ENCODE measurements around the gene KIF1A.

Gene KIF1A

DNA sequence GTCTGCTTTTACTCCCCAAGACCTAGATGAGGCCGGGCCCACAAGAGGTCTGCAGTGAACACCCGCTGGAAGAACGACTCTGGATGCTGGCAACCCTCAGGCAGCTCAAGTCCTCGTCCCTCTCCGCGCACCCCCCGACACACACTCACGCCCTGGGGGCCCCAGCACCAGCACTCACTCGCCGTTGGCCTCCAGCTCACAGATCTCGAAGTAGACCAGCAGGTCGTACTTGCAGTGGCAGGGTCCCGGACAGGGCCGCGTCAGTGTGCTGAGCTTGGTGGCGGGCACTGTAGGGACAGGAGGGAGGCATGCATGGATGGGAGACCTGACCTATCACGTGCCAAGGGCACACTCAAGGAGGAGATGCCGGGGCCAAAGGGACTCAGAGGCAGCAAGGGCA is 78.9 kb downstream of the KIF1A start:
- DNase-seq (ENCODE audit: low read depth, low spot score), result no peak

DNA sequence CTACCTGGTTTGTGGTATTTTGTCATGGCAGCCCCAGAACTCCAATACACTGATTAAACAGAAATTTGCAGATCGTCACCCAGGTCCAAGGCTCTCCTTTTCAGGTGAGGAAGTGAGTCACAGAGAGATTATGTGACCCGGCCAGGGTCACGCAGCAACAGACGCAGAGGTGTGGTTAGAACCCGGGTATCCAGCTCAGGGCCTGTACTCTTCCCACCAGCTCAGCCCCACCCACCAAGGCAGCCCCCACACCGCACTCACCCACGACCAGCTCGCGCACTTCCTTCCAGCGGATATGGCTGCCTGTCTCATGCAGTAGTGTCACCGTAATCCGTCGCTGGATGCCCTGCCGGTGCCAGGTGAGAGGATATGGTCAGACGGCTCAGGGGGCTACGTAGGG is 80.2 kb downstream of the KIF1A start:
- H3K27ac ChIP-seq, result no peak overlapping the region
- DNase-seq (ENCODE audit: low read depth, low spot score), result no peak

More for the DNA sequence above, 78.9 kb downstream of the KIF1A start:
- H3K27ac ChIP-seq, result no peak overlapping the region

DNA sequence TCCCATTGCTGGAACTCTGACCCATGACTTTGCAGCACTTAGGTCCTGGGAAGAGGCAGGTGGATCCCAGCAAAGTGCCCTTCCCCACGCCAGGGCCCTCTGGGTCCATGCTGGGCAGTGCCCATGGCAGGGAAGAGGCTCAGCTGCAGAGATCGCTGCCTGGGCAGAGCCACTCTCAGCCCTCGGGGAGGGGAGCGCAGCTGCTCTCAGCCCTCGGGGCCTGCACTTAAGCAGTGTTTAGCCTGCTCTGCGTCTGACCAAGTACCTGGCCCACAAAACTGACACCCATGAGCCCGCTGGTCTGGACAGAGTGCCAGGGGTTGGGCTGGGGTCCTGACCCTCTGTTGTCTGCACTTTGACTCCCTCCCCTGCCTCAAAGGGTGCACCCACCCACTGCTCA is 82.1 kb downstream of the KIF1A start:
- no peak for DNase-seq (ENCODE audit: low read depth, low spot score)
- no peak overlapping the region for H3K27ac ChIP-seq

DNA sequence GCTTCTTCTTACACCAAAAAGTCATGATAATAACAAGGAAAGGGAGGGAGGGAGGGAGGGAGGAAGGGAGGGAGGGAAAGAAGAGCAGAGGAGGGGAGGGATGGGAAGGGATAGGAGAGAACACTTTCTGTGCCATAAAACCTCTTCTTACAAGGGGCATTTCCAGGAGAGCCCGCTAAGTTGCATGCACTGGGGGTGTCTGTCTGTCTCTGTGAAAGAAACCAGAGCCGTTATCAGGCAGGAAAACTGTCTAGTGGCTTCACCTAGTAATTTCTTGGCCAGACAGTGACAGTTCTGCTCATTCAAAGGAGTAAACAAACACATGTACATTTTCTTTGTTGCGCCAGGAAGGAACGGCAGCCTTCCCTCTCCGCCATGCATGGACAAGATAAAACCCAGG is 82.5 kb downstream of the KIF1A start:
- no peak for DNase-seq (ENCODE audit: low read depth, low spot score)
- H3K27ac ChIP-seq, result no peak overlapping the region

DNA sequence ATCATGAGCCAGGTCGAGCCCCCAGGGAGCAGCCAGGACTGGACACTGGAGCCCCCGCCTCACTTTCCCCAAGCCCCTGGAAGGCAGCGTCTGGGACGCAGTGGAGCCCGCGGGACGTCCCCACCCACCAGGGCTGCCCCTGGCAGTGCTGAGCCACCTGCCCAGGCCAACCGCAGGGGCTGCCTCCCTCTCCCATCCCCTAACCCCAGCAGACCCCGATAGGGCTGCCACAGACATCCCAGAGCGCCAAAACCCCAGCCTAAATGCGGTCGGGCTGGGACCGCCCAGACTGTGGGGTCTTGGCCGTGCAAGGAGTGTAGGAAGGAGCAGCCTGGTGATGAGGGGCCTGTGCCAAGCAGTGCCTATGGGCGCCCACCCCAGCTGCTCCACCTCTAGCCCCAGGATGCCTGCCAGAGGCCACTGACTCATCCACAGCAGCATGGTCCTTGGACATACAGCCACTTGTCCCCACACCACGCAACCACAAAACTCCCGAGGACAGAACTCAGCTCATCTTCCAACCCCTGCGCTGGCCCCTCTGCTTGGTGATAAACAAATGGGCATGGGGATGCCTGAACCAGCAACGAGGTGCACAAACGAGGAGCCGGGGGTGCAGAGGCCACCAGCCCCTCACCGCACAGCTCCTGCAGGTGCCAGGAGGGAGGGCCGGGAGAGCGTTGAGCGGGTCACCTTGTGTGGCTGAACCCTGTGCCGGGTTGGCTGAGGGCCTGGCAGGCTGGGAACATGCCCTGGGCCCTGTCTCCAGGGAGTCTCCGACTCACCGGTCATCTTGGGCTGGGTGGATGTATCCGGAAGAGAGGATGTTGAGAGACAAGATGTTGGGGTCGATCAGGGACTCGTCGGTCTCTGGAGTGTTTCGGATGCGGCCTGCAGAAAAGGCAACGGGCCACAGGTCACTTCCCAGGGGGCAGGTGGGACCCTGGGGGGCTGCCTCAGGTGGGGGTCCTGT is 83.5 kb downstream of the KIF1A start:
- no peak for DNase-seq (ENCODE audit: low read depth, low spot score)
- H3K27ac ChIP-seq, result no peak overlapping the region

DNA sequence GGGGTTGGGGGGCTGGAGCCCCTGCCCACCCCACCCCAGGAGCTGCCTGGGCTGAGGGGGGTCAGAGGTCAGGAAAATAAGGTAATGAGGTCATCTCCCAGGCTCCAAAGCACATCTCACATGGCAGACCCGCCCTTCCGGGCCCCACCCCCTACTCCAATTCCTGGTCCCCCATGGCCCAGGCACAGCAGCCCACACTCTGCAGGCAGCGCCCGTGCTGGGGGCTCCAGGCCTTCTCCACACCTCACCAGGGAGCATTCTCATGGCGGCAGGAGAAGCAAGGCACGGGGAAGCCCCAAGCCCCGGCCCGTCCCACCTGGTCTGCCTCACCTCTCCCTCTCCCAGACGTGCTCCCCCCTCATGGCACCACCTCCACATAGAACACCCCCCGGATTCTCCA is 84.5 kb downstream of the KIF1A start:
- no peak overlapping the region for H3K27ac ChIP-seq
- DNase-seq (ENCODE audit: low read depth, low spot score), result no peak

DNA sequence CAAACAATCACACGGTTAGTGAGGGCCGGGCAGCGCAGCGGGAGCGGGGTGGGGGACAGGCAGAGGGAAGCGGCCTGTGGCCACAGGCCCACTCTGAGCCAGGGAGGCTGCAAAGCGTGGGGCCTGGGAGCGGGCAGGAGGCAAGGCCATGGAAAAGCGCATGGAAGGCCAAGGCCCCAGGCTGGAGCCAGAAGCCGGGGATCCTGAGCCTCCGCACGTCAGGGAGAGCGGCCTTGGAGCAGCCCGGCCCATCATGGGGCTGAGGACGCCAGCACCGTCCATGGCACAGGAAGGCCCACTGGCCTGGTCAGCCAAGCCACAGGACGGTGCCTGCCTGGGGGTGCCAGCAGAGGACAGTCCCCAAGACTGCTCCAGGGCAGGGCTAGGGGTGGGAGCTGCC is 85.3 kb downstream of the KIF1A start:
- no peak for DNase-seq (ENCODE audit: low read depth, low spot score)
- no peak overlapping the region for H3K27ac ChIP-seq

DNA sequence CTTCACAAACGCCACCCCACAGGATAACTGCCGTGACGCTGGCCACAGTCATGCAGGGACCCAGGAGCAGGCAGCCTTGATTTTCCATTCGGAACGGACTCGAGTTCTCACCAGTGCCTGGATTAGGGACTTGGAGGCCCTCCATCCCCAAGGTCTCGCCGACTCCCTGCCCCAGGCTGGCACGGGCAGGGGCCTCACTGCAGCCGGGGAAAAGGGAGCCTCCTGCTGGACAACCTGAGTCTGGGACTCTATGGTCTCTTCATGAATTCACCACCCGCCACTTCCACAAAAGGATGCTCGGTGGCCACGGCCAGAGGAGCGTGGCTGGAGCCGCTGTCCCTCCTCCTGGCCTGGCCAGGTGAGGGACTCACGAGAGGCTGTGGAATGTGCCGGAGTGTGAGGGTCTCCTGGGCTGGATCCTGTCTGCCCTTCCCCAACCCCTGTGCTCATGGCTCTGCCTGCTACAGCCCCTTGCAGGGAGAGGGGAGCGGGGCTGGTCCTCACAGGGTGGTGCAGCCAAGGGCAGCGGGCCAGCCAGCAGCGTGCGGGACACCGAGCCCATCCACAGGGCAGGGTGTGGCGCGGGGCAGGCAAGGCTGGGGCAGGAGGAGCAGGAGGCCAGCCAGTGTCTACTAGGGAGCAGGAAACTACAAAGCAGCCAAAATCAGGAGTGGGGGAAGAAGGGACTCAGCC is 86.1 kb downstream of the KIF1A start:
- no peak overlapping the region for H3K27ac ChIP-seq
- no peak for DNase-seq (ENCODE audit: low read depth, low spot score)

DNA sequence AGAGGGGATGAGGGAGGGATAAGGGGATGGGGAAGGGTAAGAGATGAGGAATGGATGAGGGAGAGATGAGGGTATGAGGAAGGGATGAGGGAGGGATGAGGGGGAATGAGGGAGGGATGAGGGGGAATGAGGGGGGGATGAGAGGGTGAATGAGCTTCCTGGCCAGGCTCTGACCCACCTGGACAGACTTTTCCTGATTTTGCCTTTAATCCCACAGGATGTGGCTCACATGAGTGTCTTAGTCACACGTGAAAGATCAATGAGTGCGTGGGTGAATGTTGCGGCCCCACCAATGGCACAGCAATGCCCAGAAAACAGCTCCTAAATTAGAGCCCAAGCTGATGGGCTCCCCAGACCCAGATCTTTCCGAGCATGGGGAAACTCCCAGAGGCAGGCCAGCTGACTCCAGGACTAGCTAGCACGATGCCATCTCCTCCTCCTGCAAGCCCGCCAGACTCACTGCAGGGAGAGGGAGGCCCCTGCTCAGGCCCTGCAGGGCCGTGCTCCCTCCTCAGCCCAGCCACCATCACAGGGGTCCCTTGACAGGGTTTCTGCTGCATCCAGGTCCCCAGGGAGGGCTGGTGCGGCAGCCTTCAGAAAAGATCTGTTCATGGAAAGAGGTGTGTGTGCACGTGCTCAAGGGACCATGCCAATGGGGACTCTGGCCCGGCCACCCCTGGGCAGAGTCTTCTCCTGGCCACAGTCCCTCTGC is 87.0 kb downstream of the KIF1A start:
- DNase-seq (ENCODE audit: low read depth, low spot score), result no peak
- no peak overlapping the region for H3K27ac ChIP-seq

DNA sequence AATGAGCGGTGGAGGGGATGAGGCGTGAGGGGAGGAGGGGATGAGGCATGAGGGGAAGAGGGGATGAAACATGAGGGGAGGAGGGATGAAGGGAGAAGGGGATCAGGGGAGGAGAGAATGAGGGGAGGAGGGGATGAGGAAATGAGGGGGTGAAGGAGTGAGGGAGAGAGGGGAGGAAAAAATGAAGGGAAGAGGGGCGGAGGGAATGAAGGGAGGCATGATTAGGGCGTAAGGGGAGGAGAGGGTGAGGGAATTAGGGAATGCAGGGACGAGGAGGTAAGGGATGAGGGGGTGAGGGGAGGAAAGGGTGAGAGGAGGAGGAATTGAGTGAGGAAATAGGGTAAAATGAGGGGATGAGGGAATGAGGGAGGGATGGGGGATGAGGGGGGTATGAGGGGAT is 87.8 kb downstream of the KIF1A start:
- H3K27ac ChIP-seq, result no peak overlapping the region
- no peak for DNase-seq (ENCODE audit: low read depth, low spot score)

DNA sequence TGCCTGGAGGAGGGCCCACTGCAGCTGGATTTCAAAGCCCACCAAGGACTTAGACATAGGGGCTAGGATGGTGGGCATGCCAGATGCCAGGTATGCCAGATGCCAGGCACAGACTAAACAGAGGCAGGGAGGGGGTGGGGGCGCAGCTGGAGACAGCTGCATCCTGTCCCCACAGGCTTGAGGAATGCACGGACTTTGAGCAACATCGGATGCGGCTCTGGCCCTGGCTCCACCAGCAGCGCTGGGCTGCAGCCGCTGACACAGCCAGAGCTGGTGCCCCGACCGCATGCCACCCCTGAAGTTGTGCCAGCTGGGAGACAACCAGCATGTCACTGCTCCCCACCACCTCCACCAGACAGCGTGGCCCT is 88.9 kb downstream of the KIF1A start:
- DNase-seq (ENCODE audit: low read depth, low spot score), result no peak
- H3K27ac ChIP-seq, result no peak overlapping the region

DNA sequence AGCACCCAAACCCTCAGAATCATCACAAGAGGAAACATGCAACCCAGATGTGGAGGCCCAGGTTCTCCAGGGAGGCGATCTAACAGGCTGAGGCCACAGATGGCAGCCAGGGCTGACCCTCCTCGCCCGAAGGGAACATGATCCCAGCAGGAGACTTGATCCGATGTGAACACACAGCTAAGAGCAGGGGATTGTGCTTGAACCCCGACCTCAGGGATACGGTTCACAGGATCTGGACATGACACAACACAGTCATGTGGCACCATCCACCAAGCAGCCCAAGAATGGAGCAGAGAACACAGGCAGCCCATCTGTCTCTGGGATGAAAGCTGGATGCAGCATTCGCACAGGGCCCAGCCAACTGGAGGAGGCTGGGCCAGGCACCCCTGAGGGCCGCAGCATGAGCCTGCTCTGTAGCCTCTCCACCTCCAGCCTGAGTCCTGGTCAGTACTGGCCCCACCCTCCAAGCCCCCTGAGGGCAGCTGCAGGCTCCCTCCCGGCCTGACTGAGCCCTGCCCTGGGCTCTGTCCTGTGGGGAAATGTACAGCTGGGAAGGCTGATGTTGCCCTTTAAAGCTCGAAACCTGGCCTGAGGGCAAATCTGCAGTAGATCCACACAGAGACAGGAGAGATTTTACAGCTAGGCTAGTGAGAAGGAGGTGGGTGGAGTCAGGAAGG is 89.4 kb downstream of the KIF1A start:
- no peak overlapping the region for H3K27ac ChIP-seq
- no peak for DNase-seq (ENCODE audit: low read depth, low spot score)

DNA sequence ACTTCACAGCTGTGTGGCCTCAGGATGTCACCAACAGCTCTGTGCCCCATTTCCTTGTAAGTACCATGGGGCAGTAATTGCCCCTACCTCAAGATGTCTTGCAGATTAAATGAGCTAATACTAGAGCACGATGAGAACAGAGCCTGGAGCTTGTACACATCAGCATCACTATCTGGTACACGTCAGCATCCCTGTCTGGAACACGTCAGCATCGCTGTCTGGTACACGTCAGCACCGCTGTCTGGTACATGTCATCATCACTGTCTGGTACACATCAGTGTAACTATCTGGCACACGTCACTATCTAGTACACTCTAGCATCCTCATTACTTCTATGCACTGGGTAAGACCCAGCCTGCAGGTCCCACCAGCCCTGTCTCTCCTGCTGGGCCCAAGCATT is 91.2 kb downstream of the KIF1A start:
- DNase-seq (ENCODE audit: low read depth, low spot score), result no peak
- H3K27ac ChIP-seq, result no peak overlapping the region

DNA sequence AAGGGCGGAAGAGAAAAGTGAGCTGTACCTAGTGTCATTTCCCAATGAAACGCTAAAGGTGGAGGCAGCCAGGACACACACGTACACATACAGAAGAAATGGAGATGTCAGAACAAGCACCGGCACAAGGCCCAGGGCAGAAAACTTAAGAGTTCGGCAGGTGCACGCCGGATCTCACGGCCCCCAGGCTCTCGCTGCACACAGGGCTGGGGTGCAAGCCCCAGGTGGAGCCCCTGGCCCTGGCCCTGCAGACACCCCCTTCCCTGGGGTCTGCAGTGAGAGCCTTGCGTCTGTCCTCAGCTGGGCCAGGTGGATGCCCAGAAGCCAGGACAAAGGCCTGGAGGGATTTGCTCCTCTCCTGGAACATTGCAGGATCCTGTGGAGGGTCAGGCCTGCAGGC is 91.7 kb downstream of the KIF1A start:
- DNase-seq (ENCODE audit: low read depth, low spot score), result no peak

DNA sequence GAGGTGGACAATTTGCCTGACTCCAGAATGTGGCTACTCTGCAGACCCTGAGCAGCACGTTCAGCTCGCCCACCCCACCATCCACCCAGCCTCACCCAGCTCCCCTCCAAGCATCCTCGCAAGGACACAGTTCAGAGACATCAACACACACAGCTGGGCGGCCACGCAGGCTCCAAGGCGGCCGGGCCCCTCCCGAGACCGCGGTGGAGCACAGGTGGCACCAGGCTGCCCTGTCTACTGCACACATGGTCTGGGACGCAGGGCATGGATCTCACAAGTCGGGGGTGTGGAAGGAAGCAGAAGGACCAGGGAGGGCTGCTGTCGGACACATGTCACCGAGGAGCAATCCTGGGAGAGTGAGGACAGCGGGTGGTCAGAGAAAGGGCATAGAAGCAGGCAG is 92.1 kb downstream of the KIF1A start:
- DNase-seq (ENCODE audit: low read depth, low spot score), result no peak
- H3K27ac ChIP-seq, result no peak overlapping the region

More for the DNA sequence above, 91.7 kb downstream of the KIF1A start:
- H3K27ac ChIP-seq, result no peak overlapping the region

DNA sequence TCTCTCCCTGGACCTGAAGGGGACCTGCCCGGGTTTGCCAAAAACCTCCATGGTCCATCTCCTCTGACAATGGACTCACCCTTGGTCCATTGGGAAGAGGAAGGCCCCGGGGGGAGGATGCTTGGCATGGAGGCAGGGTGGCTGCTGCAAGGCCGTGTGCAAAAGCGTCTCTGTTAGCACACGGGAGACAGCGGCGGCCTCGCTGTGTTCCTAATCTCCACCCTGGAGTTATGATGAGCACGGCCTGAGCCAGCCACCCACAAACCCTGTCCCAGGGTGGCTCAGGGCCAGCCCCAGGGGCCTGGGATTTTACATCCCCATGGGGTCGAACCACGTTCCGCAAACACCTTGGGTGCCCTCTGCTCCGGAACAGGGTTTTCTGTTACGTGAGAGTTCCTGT is 92.6 kb downstream of the KIF1A start:
- DNase-seq (ENCODE audit: low read depth, low spot score), result no peak
- no peak overlapping the region for H3K27ac ChIP-seq

DNA sequence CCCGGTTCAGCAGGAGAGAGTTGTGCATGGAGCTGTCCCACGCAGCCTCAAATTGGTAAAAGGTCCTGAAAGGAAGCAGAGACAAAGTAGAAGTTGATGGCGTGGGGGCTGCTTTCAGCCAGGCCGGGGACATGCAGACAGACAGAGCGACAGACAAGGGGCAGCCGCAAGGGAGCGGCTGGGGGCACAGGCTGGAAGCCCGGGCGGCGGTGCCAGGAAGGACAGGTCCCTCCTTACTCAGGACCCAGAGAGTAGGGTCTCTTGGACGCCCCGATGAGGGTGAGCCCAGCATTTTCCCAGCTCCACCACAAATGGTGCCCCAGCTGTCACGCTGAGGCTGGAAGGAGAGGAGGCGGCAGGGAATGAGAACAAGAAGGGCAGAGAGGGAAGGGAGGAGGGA is 93.1 kb downstream of the KIF1A start:
- no peak overlapping the region for H3K27ac ChIP-seq
- no peak for DNase-seq (ENCODE audit: low read depth, low spot score)

DNA sequence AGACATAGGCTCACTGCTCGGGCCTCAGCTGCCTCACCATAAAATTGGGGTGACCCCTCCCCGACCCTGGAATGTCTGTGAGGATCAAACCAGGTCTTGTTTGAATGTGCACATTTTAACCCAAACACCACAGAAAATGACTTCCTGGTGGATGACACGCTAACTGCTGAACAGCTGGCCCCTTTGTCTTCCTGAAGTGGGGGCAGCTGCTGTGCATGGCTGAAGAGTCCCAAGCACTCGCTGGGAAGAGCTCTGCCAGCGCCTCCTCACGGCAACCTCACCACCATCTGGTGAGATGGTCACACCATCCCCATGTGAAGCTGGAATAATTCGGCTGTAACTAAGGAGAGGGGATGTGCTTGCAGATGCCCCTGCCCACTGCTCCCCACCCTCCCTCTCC is 94.3 kb downstream of the KIF1A start:
- DNase-seq (ENCODE audit: low read depth, low spot score), result no peak

DNA sequence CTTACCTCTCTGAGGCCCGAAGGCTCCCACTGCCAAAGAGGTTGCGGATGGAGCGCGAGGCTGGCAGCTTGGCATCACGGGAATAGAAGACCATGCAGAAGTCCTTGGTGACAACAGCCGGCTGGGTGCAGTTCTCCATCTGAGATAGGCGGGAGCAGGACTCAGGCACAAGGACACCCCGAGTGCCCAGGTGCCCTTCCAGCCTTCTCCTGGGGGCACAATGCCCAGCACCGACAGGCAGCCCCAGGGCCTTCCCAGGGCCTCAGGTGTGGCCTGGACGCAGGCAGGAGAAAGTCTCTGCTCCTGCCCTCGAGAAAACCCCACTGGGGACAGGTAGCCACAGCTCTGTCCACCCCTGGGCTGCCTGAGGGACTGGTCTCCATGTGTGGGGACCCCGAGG is 94.8 kb downstream of the KIF1A start:
- no peak overlapping the region for H3K27ac ChIP-seq

More for the DNA sequence above, 94.3 kb downstream of the KIF1A start:
- no peak overlapping the region for H3K27ac ChIP-seq

DNA sequence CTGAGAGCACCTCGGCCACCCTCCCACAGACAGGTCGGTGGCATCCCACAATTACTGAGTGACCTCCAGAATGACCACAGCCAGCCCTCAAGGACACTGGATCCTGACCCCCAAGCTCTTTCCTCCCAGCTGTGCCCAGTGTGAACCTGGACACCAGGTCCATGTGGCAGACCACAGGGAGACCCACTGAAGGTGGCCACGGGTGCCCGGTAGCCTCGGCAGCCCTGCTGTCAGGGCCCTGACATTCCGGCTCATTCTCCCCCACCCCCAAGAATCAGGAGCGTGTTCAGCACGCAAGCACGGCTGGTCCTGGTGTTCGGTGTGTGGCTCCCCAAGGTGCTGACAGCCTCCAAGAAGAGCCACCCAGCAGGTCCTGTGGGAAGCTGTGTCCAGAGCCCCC is 95.6 kb downstream of the KIF1A start:
- no peak overlapping the region for H3K27ac ChIP-seq
- DNase-seq (ENCODE audit: low read depth, low spot score), result no peak

More for the DNA sequence above, 94.8 kb downstream of the KIF1A start:
- DNase-seq (ENCODE audit: low read depth, low spot score), result no peak
